G401.6 (cell line): ENCODE results near the gene RAP1A.

ENCODE experiments used
- FAIRE-seq: peaks from 2 replicates; lab custom pipeline; 2012; peaks lifted over from hg19 to GRCh38; lab: Jason Lieb, UNC

Gene RAP1A

GRCh38 chr1:111619635-111620440 is at the start of gene RAP1A:
Gene RAP1A, plus strand, starts transcription at chr1:111619789. Its CDS starts 71,572 bp downstream, at chr1:111691361.
- FAIRE-seq: no peak

GRCh38 chr1:111569913-111570312 is 49.7 kb upstream of the RAP1A start:
- no peak for FAIRE-seq

- no peak for FAIRE-seq
These were observed 48.8 kb upstream of the RAP1A start for GRCh38 chr1:111570781-111571181.

- no peak for FAIRE-seq
These were observed 48.4 kb upstream of the RAP1A start for GRCh38 chr1:111571239-111571638.

- no peak for FAIRE-seq
These were observed 47.6 kb upstream of the RAP1A start for GRCh38 chr1:111571987-111572386.

GRCh38 chr1:111576547-111576946 is 43.0 kb upstream of the RAP1A start:
- FAIRE-seq: no peak

GRCh38 chr1:111577814-111578213 is 41.8 kb upstream of the RAP1A start:
- FAIRE-seq: no peak

GRCh38 chr1:111581166-111581565 is 38.4 kb upstream of the RAP1A start:
- no peak for FAIRE-seq

GRCh38 chr1:111582016-111582415 is 37.6 kb upstream of the RAP1A start:
- no peak for FAIRE-seq

- no peak for FAIRE-seq
These were observed 36.7 kb upstream of the RAP1A start for GRCh38 chr1:111582644-111583618.

- no peak for FAIRE-seq
These were observed 34.0 kb upstream of the RAP1A start for GRCh38 chr1:111585447-111586086.

GRCh38 chr1:111586112-111586511 is 33.5 kb upstream of the RAP1A start:
- FAIRE-seq: no peak

GRCh38 chr1:111587509-111588174 is 31.9 kb upstream of the RAP1A start:
- no peak for FAIRE-seq

GRCh38 chr1:111591937-111592336 is 27.7 kb upstream of the RAP1A start:
- no peak for FAIRE-seq

GRCh38 chr1:111592389-111593361 is 26.9 kb upstream of the RAP1A start:
- FAIRE-seq: peak; percentile 98

GRCh38 chr1:111593403-111594305 is 25.9 kb upstream of the RAP1A start:
- FAIRE-seq: no peak

GRCh38 chr1:111594306-111594693 is 25.3 kb upstream of the RAP1A start:
- no peak for FAIRE-seq

- no peak for FAIRE-seq
These were observed 23.8 kb upstream of the RAP1A start for GRCh38 chr1:111595807-111596206.

- FAIRE-seq: no peak
These were observed 23.1 kb upstream of the RAP1A start for GRCh38 chr1:111596499-111596898.

GRCh38 chr1:111597426-111597825 is 22.2 kb upstream of the RAP1A start:
- no peak for FAIRE-seq
